Stimulated activated CD4-positive, alpha-beta T cell treated with anti-CD3 and anti-CD28 coated beads, Interleukin-12 subunit alpha, Interleukin-12 subunit beta, amount 100 ng/mL, for 24 hours (primary cell): ENCODE measurements around the gene SLC25A12.
"Not testable (repeated sequence)": the region's sequence is repeated elsewhere in the genome, so short reads cannot be mapped to it uniquely, and the experiment has no call there.

Experiments used
- DNase-seq, 2 experiments: peaks; one replicate each; pipeline ENCODE4 v3.0.0-alpha.2; 2020; ENCODE audit warnings: low read depth in 2 of 2

The SLC25A12 gene

GRCh38 chr2:171893824-171894611 lies at the start of gene SLC25A12:
SLC25A12 (minus strand) TSS chr2:171894244; CDS start chr2:171894214, 30 bp downstream.
- peak; percentile 58 to 69 for DNase-seq

- DNase-seq = no peak
These were observed 47.3 kb upstream of the SLC25A12 start for GRCh38 chr2:171941316-171941699.

- DNase-seq = no peak
These were observed 45.7 kb upstream of the SLC25A12 start for GRCh38 chr2:171939743-171940071.

- DNase-seq = no peak
These were observed 45.2 kb upstream of the SLC25A12 start for GRCh38 chr2:171939058-171939742.

GRCh38 chr2:171930385-171930784 lies 36.3 kb upstream of the SLC25A12 start:
- DNase-seq = no peak

- DNase-seq = no peak
These were observed 30.3 kb upstream of the SLC25A12 start for GRCh38 chr2:171924170-171924942.

- DNase-seq = no peak
These were observed 29.2 kb upstream of the SLC25A12 start for GRCh38 chr2:171923206-171923605.

- DNase-seq = peak; percentile 96 to 97
These were observed 28.4 kb upstream of the SLC25A12 start, which contains the start of gene HAT1 for GRCh38 chr2:171922230-171923022. HAT1 (plus strand) TSS chr2:171922461; CDS start chr2:171922501, 40 bp downstream.

- DNase-seq = no peak
These were observed 27.9 kb upstream of the SLC25A12 start for GRCh38 chr2:171921970-171922229.

- no peak for DNase-seq
These were observed 25.4 kb upstream of the SLC25A12 start for GRCh38 chr2:171919453-171919852.

GRCh38 chr2:171913517-171913916 lies 19.5 kb upstream of the SLC25A12 start:
- DNase-seq = no peak

GRCh38 chr2:171910494-171910893 lies 16.4 kb upstream of the SLC25A12 start:
- DNase-seq = no peak

- DNase-seq = no peak
These were observed 15.2 kb upstream of the SLC25A12 start for GRCh38 chr2:171909266-171909665.

GRCh38 chr2:171908235-171908634 lies 14.2 kb upstream of the SLC25A12 start:
- DNase-seq = no peak

- DNase-seq = no peak
These were observed 8.9 kb upstream of the SLC25A12 start for GRCh38 chr2:171902840-171903420.

- not testable (repeated sequence) for DNase-seq
These were observed 5.7 kb upstream of the SLC25A12 start for GRCh38 chr2:171899623-171900282.

- DNase-seq = no peak
These were observed 1.7 kb upstream of the SLC25A12 start for GRCh38 chr2:171895786-171896185.

- DNase-seq = no peak
These were observed 536 bp upstream of the SLC25A12 start for GRCh38 chr2:171894612-171894947.

- DNase-seq = no peak
These were observed 734 bp downstream of the SLC25A12 start for GRCh38 chr2:171893196-171893823.

GRCh38 chr2:171889808-171890207 lies 4.2 kb downstream of the SLC25A12 start:
- DNase-seq = no peak

GRCh38 chr2:171889333-171889732 lies 4.7 kb downstream of the SLC25A12 start:
- DNase-seq = no peak
